ENCODE measurements around the gene SPATS2.
"Not testable (repeated sequence)": the region's sequence is repeated elsewhere in the genome, so short reads cannot be mapped to it uniquely, and the experiment has no call there.

SPATS2 gene

DNA sequence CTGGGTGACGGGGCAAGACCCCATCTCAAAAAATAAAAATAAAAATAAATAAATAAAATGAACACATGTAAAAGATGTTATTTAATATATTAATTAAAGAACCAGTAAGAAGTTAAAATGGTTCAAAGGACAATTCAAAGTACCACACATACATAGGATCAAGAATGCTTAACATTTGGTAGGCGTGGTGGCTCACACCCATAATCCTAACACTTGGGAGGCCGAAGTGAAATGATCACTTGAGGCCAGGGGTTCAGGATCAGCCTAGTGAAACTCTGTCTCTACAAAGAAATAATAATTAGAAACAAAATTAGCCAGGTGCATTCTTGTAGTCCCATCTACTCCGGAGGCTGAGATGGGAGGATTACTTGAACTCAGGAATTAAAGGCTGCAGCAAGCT lies 53.3 kb downstream of the SPATS2 start:
- TF ChIP-seq ZFX (IDR thresholded peaks at IDR 0.05), result no peak
- TF ChIP-seq, protein P1, sequence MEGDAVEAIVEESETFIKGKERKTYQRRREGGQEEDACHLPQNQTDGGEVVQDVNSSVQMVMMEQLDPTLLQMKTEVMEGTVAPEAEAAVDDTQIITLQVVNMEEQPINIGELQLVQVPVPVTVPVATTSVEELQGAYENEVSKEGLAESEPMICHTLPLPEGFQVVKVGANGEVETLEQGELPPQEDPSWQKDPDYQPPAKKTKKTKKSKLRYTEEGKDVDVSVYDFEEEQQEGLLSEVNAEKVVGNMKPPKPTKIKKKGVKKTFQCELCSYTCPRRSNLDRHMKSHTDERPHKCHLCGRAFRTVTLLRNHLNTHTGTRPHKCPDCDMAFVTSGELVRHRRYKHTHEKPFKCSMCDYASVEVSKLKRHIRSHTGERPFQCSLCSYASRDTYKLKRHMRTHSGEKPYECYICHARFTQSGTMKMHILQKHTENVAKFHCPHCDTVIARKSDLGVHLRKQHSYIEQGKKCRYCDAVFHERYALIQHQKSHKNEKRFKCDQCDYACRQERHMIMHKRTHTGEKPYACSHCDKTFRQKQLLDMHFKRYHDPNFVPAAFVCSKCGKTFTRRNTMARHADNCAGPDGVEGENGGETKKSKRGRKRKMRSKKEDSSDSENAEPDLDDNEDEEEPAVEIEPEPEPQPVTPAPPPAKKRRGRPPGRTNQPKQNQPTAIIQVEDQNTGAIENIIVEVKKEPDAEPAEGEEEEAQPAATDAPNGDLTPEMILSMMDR (conservative IDR thresholded peaks at IDR 0.05), result no peak
- no peak overlapping the region for H3K27ac ChIP-seq

DNA sequence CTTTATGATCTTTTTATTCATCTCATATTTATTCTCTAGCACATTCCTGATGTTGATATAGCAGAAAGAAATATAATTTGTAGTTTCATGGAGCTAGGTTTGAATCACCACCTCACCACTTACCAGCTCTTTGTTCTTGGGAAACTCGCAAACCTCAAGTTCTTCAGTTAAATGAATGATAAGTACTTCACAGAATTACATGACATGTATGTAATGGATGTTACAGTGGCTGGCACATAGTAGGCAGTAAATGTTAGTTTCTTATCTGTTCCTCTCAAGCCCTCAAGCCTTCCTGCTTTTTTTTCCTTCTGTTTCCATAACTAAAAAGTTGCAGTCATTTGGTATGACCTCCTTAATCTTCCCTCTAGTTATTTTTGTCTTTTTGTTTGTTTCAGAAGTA lies 54.9 kb downstream of the SPATS2 start:
- TF ChIP-seq ZFX (IDR thresholded peaks at IDR 0.05), result no peak
- TF ChIP-seq, protein P1 (conservative IDR thresholded peaks at IDR 0.05), result no peak
- no peak overlapping the region for H3K27ac ChIP-seq

DNA sequence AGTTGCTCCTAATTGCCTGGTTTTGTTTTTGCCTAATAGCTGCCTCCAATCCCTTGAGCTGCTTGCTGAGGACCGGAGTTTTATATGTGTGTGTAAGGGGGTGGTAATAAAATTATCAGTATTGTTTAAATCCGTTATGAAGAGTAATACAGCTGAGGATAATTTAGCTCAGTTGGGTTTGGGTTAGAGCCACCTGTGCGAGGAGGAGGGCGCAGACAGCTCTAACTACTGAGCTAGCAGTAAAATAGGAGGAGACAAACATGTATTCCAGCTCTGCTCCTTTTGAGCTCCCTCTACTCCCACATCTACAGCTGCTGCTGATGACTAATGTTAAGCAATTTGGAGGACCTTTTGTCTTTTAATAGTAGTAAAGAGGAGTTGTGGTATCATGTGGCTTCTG lies 61.5 kb downstream of the SPATS2 start:
- no peak overlapping the region for H3K27ac ChIP-seq
- no peak for TF ChIP-seq ZFX (IDR thresholded peaks at IDR 0.05)

DNA sequence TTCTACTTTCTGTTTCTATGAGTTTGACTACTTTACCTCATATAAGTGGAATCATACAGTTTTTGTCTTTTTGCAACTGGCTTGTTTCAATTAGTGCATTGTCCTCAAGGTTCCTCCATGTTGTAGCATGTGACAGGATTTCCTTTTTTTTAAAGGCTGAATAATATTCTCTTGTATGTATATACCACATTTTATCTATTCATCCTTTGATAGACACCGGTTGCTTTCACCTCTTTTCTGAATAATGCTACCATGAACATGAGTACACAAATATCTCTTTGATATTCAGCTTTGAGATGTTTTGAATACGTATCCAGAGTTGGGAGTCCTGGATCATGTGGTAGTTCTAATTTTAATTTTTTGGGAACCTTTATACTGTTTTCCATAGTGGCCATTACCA lies 65.4 kb downstream of the SPATS2 start:
- TF ChIP-seq, protein P1 (conservative IDR thresholded peaks at IDR 0.05), result no peak
- TF ChIP-seq ZFX (IDR thresholded peaks at IDR 0.05), result no peak
- H3K27ac ChIP-seq, result no peak overlapping the region

DNA sequence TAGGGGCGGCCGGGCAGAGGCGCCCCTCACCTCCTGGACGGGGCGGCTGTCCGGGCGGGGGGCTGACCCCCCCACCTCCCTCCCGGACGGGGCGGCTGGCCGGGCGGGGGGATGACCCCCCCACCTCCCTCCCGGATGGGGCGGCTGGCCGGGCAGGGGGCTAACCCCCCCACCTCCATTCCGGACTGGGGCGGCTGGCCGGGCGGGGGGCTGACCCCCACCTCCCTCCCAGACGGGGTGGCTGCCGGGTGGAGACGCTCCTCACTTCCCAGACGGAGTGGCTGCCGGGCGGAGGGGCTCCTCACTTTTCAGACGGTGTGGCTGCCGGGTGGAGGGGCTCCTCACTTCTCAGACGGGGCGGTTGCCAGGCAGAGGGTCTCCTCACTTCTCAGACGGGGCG lies 69.5 kb downstream of the SPATS2 start:
- H3K27ac ChIP-seq, result not testable (repeated sequence)

DNA sequence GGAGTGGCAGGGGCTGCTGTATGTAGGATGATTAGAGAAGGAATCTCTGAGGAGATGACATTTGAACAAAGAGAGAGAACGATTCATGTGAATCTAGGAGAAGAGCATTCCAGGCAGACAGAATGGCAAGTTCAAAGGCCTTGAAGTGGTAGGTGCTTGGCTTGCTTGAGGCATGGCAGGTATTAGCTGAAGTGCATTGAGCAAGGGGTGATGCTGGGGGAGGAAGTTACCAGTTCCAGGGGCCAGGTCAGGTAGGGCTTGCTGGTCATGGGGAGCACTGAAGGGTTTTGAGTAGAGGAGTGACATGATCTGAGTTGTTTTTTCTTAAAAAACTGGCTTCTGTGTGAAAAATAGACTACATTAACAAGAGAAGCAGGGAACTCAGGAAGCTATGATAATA lies 71.8 kb downstream of the SPATS2 start:
- TF ChIP-seq ZFX (IDR thresholded peaks at IDR 0.05), result no peak
- TF ChIP-seq, protein P1 (conservative IDR thresholded peaks at IDR 0.05), result no peak
- no peak overlapping the region for H3K27ac ChIP-seq

DNA sequence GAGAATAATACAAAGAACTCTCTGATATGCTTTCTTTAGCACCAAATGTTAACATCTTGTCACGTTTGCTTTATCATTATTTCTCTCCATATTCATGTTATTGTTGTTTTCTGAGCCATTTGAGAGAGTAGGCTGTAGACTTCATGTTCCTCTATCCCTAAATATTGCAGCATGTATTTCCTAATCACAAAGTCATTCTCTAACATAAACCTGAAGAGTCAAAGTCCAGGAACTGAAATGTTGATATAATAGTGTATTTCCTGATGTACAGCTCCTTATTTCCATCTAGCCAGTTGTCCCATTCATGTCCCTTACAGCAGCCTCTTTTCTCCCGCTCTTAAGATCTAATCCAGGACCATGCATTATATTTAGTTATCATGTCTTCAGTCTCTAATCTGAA lies 72.8 kb downstream of the SPATS2 start:
- TF ChIP-seq ZFX (IDR thresholded peaks at IDR 0.05), result no peak
- TF ChIP-seq, protein P1 (conservative IDR thresholded peaks at IDR 0.05), result no peak
- no peak overlapping the region for H3K27ac ChIP-seq

DNA sequence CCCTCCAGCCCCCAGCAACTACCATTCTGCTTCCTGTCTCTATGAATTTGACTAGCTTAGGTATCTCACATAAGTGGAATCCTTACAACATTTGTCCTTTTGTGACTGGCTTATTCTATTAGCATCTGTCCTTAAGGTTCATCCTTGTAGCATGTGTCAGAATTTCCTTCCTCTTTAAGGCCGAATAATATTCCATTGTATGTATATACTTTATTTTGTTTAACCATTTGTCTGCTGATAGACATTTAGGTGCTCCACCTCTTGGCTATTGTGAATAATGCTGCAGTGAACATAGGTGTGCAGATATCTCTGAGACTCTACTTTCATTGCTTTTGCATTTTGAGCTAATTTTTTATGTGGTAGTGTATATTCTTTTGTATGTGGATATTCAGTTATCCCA lies 75.7 kb downstream of the SPATS2 start:
- no peak for TF ChIP-seq ZFX (IDR thresholded peaks at IDR 0.05)

DNA sequence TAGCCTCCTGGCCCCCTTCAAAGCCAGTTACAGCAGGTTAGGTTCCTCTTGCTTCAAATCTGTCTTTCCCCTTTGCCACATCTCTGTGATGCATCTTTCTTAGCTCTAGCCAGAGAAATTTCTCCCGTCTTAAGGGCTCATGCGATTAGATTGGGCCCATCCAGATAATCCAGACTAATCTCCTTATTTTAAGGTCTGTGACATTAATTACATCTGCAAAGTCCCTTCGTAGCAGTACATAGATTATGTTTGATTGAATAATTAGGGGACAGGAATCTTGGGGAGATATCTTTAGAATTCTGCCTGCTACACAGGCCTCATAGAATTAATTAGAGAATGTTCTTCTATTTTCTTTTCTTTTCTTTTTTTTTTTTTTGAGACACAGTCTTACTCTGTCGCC lies 79.3 kb downstream of the SPATS2 start:
- no peak overlapping the region for H3K27ac ChIP-seq
- TF ChIP-seq ZFX (IDR thresholded peaks at IDR 0.05), result no peak
- TF ChIP-seq, protein P1 (conservative IDR thresholded peaks at IDR 0.05), result no peak

More for the DNA sequence above, 75.7 kb downstream of the SPATS2 start:
- no peak overlapping the region for H3K27ac ChIP-seq

All from C4-2B (cell line).